Measurements from ENCODE around the gene TDRD10. TPM values are rescaled to one million over a fixed set of nuclear protein-coding genes. Genes with fewer than 3 reads are reported as not detected.

Gene TDRD10
- total RNA-seq, 4 donors from 2014 or later = 0.57 to 1.5 (median 0.83) TPM; not detected in 1

- no peak for DNase-seq (ENCODE audit: low spot score in 2 of 2)
- WGBS, 2 donors = 86% methylated on average over 6 of the region's 6 CpGs
- no peak overlapping the region for H3K4me3 ChIP-seq (ENCODE audit: low read depth, poor library complexity, severe bottlenecking)
- TF ChIP-seq CTCF (IDR thresholded peaks at IDR 0.05) (no peak), POLR2A (IDR thresholded peaks at IDR 0.05) (no peak)
- intact Hi-C loops (cut with DNase I; ENCODE audit: low total_unique reads) = loop anchor here (5.0 kb wide), 1 partner anchor 581 kb away; no protein-coding TSS in a partner anchor
These were observed 80.9 kb downstream of the TDRD10 start for GRCh38 chr1:154582885-154583284.

- TF ChIP-seq CTCF (IDR thresholded peaks at IDR 0.05) = no peak
- TF ChIP-seq POLR2A (IDR thresholded peaks at IDR 0.05) = no peak
- 63 to 76% methylated on average over 9 of the region's 9 CpGs for WGBS, 2 donors
- no peak for DNase-seq (ENCODE audit: low spot score in 2 of 2)
- no peak overlapping the region for H3K4me3 ChIP-seq (ENCODE audit: low read depth, poor library complexity, severe bottlenecking)
- intact Hi-C loops (cut with DNase I; ENCODE audit: low total_unique reads) = loop anchor here (5.0 kb wide), 1 partner anchor 581 kb away; no protein-coding TSS in a partner anchor
These were observed 81.8 kb downstream of the TDRD10 start for GRCh38 chr1:154583773-154584172.

- intact Hi-C loops (cut with DNase I; ENCODE audit: low total_unique reads) = loop anchor here (5.0 kb wide), 1 partner anchor 582 kb away; no protein-coding TSS in a partner anchor
- TF ChIP-seq POLR2A (IDR thresholded peaks at IDR 0.05) = no peak
- no peak for TF ChIP-seq CTCF (IDR thresholded peaks at IDR 0.05)
- H3K4me3 ChIP-seq (ENCODE audit: low read depth, poor library complexity, severe bottlenecking) = no peak overlapping the region
- no peak for DNase-seq (ENCODE audit: low spot score in 2 of 2)
- WGBS, 2 donors = 80 to 85% methylated on average over 9 of the region's 9 CpGs
These were observed 82.4 kb downstream of the TDRD10 start for GRCh38 chr1:154584267-154584994.

- intact Hi-C loops (cut with DNase I; ENCODE audit: low total_unique reads) = no loop called here
- no peak for TF ChIP-seq POLR2A (IDR thresholded peaks at IDR 0.05)
- no peak for TF ChIP-seq CTCF (IDR thresholded peaks at IDR 0.05)
- no peak for DNase-seq (ENCODE audit: low spot score in 2 of 2)
- no peak overlapping the region for H3K4me3 ChIP-seq (ENCODE audit: low read depth, poor library complexity, severe bottlenecking)
- WGBS, 2 donors = 87 to 89% methylated on average over 10 of the region's 10 CpGs
These were observed 84.2 kb downstream of the TDRD10 start for GRCh38 chr1:154586231-154586630.

- TF ChIP-seq CTCF (IDR thresholded peaks at IDR 0.05) (no peak), POLR2A (IDR thresholded peaks at IDR 0.05) (no peak)
- no peak overlapping the region for H3K4me3 ChIP-seq (ENCODE audit: low read depth, poor library complexity, severe bottlenecking)
- intact Hi-C loops (cut with DNase I; ENCODE audit: low total_unique reads) = no loop called here
- WGBS, 2 donors = 90 to 91% methylated on average over 6 of the region's 6 CpGs
- DNase-seq (ENCODE audit: low spot score in 2 of 2) = no peak
These were observed 84.6 kb downstream of the TDRD10 start for GRCh38 chr1:154586641-154587040.

Data from lower leg skin (tissue), 4 donors.